Measurements from ENCODE around the gene ULK4.
"Not testable (repeated sequence)": the region's sequence is repeated elsewhere in the genome, so short reads cannot be mapped to it uniquely, and the experiment has no call there.

Gene ULK4

GRCh38 chr3:41956574-41956973, 5.3 kb downstream of the ULK4 start:
- no peak for DNase-seq

GRCh38 chr3:41955192-41955591, 6.7 kb downstream of the ULK4 start:
- no peak for DNase-seq

GRCh38 chr3:41943311-41943843, 18.5 kb downstream of the ULK4 start:
- no peak for DNase-seq

DNA sequence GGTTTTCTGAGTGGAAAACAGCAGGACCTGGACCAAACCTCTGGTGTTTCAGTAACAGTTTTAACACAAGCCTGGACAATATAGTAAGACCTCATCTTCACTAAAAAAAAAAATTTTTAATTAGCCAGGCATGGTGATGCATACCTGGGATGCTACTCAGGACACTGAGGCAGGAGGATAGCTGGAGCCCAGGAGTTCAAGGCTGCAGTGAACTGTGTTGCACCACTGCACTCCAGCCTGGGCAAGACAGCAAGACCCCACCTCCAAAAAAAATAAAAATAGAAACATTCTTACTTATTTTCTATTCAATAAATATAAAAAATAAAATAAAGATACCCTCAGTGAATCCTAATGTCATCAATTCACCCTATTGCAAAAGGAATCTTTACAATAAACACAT, 21.5 kb downstream of the ULK4 start:
- no peak for DNase-seq

- DNase-seq: no peak
Measured at GRCh38 chr3:41936384-41936783, 25.5 kb downstream of the ULK4 start.

DNA sequence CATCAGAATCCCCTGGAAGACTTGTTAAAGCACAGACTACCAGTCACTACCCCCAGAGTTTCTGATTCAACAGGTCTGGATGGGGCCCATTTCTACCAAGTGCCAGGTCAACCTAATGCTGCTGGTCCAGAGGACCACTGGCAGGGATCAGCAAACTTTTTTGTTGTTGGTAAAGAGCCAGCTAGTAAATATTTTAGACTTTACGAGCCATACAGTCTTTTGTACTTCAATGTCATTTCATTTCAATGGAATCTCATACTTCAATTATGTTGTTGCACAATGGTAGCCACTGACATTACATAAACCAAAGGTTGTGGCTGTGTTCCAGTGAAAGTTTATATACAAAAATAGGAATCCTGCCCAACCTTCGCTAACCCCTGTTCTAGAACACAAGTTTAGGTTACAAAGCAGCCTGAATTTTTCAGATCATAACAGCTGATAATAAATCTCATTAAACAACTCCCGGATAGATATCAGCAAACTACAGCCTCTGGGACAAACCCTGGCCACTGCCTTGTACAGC, 28.7 kb downstream of the ULK4 start:
- no peak for DNase-seq

DNA sequence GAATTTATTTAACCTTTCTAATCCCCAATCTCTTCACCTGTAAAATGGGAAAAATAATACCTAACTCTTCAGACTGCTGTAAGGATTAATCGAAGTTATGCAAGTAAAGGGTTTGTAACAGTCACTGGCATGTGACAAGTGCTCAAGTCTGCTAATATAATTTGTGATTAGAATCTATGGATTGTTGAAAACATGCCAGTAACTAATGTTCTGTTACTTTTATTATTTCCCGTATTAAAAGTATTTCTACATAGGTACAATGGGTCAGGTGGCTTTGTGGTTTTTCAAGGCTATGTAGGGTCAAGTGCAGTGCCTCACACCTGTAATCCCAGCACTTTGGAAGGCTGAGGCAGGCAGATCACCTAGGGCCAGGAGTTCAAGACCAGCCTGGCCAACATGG, 29.4 kb downstream of the ULK4 start:
- no peak for DNase-seq

DNA sequence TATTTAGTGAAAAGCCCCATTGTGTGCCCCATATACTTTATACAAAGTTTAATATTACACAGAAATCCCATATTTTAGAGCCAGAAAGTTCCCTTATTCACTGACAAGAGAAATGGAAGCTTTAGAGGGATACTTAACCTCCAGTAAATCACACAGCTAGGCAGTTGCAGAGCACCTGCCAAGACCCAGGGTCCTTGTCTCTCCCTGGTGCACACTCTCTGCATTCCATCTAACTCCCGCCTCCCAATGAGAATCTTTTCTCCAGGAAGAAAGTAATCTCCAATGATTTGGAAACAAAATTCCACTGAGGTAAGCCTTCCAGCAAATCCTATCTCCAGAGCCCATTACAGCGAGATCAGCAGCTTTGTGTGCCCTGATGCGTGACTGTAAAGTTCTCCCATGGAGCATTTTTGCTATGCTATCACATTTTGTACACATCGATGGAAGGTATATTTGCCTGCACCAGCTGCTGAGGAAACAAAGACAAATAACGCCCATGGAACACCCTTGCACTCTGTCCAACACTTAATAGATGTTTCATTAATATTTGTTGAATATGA, 41.4 kb downstream of the ULK4 start:
- DNase-seq: no peak

DNA sequence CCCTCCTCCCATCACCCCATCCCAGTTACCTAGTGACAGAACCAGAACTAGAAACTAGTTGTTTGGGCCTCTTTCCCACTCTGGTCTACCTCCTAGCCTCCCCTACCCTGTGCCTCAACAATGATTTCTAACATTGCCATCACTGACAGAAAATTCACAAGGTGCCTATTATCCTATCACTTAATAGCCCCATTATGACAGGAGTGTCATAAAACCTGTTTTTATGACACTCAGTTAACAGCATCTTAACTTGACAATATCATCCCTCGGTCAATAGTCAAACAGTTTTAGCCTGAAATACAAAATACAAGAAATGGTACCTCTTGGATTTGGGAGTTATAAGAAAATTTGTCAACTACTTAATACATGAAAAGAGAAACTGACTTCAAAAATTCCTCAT, 46.5 kb downstream of the ULK4 start:
- DNase-seq: no peak

DNA sequence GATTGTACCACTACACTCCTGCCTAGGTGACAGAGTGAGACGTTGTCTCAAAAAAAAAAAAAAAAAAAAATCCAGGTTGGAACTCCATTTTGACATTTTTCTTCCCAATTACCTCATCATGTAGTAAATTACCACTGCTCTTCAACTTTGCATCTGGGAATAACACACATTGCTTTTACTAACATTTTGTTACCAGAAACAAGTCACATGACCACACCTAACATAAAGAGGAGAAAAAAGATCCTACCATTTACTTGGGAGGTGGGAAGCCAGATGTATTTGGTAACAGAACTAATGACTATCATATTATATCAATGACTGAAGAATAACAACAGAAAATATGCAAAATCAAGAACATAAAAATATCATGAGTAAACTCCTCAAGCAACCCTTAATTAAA, 49.6 kb downstream of the ULK4 start:
- no peak for DNase-seq

GRCh38 chr3:41907330-41908073, 54.4 kb downstream of the ULK4 start:
- DNase-seq: no peak

DNA sequence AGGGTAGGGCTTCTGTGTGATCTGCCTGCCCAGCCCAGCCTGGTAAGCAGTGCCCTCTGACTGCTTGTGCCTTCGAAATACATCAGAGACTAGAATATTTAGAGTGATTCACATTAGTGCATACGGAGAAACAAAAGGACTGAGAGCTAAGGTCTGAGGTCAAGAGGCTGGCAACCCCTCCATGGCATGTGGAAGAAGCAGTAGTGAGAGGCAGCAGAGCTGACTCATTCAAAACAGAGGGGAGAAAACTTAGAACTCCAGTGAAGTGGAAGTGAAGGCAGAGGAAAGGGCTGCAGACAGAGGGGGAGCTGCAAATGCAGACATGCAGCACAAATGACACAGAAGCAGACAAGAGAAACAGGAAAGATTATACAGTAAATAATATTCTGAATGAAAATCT, 61.6 kb downstream of the ULK4 start:
- DNase-seq: no peak

- no peak for DNase-seq
Measured at GRCh38 chr3:41898631-41899030, 63.3 kb downstream of the ULK4 start.

DNA sequence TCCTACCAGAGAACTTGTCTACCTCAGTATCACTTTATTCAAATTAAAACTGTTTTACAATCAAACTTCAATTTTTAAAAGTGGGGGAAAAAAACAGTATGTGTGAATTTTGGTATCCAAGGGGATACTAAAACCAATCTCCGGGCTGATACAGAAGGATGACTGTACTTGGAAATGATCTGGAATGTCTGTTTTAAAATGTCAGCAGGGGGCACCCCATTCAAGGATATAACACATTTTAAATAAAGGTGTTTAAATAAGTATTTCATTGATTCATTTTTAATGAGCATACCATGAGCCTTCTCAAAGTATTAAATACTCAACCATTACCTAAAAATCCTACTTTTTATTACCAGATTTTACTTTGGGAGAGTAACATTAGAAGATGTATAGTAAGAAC, 67.9 kb downstream of the ULK4 start:
- peak; percentile 68 for DNase-seq

- DNase-seq: no peak
Measured at GRCh38 chr3:41888368-41889076, 73.4 kb downstream of the ULK4 start.

DNA sequence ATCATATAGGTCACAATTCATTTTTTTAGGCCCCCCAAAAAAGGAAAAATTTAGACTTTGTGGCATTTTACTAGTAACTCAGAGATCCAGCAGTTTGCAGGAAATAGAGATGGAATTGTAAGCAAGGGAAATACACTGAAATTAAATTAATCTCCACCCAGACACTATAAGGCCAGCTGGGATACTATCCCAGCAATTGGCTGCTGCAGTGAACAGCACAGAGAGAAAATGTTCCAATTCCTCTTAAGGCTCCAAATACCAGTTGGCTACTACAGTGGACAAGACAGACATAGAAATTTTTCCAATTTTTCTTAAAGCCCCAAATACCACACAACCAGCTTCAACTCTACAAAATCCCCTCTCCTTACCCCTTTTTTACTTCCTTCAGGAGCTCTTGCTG, 78.9 kb downstream of the ULK4 start:
- no peak for DNase-seq

DNA sequence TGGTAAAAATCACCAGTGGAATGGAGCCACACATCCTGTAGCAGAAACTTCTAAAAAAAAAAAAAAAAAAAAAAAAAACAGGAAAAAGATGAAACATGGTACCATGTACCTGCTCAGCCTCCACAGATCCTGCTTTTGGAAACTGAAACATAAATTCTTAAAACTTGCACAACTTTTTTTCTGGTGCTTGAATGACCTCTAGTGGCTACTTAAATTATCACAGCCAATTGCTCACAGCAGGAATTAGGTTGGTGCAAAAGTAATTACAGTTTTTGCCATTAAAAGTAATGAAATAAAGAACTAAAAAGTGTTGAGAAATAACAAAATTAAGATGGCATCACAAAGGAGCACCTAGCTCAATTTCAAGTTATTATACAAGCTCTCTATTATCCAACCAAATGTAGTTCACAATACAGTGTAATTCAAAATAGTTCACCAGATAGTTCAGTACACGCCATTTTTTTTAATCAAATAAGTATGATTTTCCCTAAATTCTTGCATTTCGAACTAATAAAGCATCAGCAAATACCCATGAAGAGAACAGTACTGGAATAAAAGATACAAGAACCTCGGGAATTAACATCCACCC, 80.6 kb downstream of the ULK4 start:
- DNase-seq: peak; percentile 74

GRCh38 chr3:41880387-41880786, 81.5 kb downstream of the ULK4 start:
- no peak for DNase-seq

DNA sequence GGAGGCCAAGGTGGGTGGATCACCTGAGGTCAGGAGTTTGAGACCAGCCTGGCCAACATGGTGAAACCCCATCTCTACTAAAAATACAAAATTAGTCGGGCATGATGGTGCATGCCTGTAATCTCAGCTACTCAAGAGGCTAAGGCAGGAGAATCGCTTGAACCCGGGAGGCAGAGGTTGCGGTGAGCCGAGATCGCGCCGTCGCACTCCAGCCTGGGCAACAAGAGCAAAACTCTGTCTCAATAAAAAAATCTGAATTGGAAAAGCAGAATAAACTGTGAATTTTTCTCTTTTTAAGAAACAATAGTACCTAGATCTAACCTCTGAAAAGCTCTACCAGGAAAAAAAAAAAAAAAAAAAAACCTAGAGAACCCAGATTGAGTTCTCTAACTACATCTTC, 84.2 kb downstream of the ULK4 start:
- not testable (repeated sequence) for DNase-seq

DNA sequence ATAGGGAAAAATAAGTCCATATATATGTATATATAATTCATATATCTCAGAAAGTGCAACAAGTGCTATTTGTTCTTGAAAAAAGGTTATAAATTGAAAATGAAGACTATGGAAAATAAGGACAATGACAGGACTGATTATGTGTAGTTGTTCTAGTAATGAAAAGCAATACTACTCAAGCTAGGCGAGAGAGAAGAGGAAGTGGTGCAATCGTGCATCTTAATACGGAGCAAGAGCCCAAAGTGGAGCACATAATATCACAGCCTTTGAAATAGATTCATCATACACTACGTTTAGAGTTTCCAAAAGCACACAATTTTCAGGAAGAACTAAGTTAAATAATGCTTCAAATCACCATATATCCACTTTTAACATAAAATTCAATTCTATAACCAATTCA, 87.9 kb downstream of the ULK4 start:
- peak; percentile 17 for DNase-seq

- no peak for DNase-seq
Measured at GRCh38 chr3:41872157-41872556, 89.7 kb downstream of the ULK4 start.

GRCh38 chr3:41867533-41867932, 94.4 kb downstream of the ULK4 start:
- no peak for DNase-seq

- no peak for DNase-seq
Measured at GRCh38 chr3:41866298-41866697, 95.6 kb downstream of the ULK4 start.

- no peak for DNase-seq
Measured at GRCh38 chr3:41863024-41863423, 98.9 kb downstream of the ULK4 start.
